ENCODE results near the gene CACNA1C.

DNA sequence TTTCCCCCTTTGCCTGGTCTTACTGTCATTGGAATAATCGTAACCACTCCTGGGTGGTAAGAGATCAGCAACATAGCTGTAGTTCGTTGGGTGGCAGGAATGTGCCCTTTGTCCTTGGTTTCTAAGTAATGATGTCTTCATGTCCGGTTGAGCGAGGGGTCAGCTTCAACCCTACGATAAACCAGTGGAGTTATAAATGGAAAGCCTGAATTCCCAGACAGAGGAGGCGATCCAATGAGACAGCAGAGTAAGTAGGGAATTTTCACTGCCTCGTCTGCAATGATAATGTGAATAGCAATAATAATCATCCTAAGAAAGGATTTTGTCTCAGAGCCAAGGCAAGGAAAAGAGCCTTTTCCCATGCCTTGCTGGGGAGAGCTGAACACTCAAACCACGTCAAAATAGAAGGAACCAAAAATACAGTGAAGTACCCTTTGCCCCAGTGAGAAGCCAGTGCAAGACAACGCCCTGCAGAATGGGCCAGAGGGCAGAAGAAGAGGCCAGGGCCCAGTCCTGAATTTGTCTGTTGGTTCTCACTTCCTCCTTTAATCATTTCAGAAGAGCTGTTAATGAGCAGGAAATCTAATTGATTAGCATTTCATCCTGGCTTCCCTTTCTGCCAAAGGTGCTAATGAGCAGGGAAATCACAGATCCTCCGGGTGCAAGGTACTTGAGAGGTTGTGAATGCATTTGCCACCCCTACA is 330.7 kb downstream of the CACNA1C start:
- TF ChIP-seq, protein P1, sequence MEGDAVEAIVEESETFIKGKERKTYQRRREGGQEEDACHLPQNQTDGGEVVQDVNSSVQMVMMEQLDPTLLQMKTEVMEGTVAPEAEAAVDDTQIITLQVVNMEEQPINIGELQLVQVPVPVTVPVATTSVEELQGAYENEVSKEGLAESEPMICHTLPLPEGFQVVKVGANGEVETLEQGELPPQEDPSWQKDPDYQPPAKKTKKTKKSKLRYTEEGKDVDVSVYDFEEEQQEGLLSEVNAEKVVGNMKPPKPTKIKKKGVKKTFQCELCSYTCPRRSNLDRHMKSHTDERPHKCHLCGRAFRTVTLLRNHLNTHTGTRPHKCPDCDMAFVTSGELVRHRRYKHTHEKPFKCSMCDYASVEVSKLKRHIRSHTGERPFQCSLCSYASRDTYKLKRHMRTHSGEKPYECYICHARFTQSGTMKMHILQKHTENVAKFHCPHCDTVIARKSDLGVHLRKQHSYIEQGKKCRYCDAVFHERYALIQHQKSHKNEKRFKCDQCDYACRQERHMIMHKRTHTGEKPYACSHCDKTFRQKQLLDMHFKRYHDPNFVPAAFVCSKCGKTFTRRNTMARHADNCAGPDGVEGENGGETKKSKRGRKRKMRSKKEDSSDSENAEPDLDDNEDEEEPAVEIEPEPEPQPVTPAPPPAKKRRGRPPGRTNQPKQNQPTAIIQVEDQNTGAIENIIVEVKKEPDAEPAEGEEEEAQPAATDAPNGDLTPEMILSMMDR (IDR thresholded peaks at IDR 0.05) = no peak
- TF ChIP-seq EZH2 (IDR thresholded peaks at IDR 0.05; ENCODE audit: borderline replicate concordance, insufficient read depth, low read depth, low read length, poor library complexity, severe bottlenecking) = no peak

Measured in B cell (primary cell).